22Rv1 (cell line): ENCODE results near the gene NAV2.

Source experiments
- ZFX ChIP-seq: fragments of 450-650 bp; IDR thresholded peaks from 2 replicates; pipeline ENCODE4 v1.6.1; 2017; ENCODE audit warnings: antibody characterized with exemption, borderline replicate concordance
- TF ChIP-seq, protein P1 (sequence below): fragments of 450-650 bp; IDR thresholded peaks from 2 replicates; pipeline ENCODE4 v1.5.1; 2017; ENCODE audit warnings: mild to moderate bottlenecking

DNA sequence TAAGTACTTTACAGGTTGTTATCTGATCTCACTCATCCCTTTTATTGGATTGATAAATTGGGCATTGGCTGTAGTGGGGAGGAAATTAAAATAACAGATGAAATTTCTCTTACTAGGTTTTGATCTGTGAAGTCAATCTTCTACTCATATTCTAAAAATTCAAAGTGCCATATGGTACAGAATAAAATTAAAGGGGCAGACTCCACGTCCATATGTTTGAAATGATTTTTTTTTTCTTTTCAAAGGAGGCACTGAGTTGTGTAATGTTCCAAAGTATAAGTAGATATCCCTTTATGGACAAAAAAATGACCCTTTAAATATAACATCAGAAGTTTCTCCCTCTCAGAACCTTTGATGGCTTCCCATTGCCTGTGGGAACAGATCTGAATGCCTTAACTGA, 240.3 kb downstream of the NAV2 start:
- TF ChIP-seq ZFX = no peak
- TF ChIP-seq, protein P1, sequence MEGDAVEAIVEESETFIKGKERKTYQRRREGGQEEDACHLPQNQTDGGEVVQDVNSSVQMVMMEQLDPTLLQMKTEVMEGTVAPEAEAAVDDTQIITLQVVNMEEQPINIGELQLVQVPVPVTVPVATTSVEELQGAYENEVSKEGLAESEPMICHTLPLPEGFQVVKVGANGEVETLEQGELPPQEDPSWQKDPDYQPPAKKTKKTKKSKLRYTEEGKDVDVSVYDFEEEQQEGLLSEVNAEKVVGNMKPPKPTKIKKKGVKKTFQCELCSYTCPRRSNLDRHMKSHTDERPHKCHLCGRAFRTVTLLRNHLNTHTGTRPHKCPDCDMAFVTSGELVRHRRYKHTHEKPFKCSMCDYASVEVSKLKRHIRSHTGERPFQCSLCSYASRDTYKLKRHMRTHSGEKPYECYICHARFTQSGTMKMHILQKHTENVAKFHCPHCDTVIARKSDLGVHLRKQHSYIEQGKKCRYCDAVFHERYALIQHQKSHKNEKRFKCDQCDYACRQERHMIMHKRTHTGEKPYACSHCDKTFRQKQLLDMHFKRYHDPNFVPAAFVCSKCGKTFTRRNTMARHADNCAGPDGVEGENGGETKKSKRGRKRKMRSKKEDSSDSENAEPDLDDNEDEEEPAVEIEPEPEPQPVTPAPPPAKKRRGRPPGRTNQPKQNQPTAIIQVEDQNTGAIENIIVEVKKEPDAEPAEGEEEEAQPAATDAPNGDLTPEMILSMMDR = no peak
